Hypothalamus (tissue), 51 donors: ENCODE measurements around the gene TARS3.
A peak's percentile ranks its signal among the peaks of the same experiment; 100 is the strongest.

Source experiments
- DNase-seq, 51 donors: peaks; one replicate each; lab custom pipeline; 2025; lab: John Stamatoyannopoulos, UW

Gene TARS3

DNA sequence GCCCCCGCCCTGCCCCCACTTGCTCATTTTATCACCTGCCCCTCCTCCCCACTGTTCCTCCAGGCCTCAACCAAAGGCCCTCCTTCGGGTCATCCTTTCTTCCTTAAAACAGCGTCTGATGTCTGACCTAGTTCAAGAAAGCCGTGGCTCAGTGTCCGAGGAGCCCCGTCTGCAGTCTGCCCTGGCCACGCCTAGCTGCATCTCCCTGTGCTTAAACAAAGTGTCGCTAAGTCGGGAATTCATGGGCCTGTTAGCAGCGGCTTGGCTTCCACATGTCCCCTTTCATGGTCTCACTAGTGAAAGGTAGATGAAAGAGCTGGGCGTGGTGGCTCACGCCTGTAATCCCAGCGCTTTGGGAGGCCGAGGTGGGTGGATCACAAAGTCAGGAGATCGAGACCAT lies 113.3 kb downstream of the TARS3 start:
- no peak for DNase-seq

DNA sequence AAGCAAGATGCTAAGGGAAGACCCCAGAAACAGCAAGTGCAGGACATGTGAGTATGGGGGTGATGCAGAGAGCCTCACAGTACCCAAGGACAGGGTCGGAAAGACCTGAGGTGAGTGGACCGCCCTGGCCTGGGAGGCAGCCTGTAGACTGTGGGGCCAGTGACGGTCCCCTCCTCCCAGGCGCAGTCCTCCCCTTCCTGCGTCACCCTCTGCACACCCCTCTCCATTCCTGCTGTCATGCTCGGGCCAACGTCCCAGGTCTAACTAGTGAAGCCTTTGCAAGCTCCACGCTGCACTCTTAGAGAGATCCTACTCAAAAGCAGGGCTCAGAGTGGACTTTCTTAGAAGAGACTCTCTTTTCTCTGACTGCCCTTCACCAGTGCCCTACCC lies 113.7 kb downstream of the TARS3 start:
- DNase-seq: no peak

DNA sequence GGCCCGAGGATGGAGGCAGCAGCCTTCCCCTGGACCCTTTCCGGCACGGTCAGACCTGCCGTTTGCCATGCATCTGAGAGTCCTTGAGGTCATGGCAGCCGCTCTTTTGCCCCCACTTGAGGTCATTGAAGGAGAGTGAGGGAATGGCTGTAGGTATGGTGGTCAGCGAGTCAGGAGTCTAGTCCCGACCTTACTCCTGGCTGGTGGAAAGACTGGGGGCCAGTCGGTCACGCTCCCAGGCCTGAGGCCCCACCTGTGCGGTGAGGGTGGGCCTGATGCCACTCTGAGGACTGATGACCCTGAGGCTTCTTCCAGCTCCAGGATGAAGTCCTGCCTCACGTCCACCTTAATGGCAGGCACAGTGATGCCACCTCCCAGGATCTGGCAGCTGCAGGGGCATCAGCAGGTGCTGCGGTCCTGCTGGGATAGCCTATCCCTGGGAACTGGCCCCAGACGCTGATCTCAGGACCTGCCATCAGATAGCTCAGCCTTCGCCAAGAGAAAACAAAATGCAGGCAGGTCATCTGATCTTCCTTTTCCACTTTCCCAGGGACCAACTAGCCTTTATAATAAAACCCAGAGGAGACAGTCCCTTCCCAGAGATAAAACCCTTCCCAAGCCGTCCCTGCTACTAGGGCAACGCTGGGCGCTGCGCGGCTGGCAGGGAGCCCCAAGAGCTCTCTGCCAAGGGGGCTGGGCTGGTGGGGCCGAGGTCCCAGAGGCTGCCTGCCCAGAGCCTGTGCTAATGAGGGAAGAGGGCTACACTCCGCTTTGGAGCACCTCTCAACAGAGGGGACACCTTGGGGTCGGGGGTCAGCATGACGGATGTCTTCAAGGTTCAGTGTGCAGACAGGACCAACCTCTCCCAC lies 114.3 kb downstream of the TARS3 start:
- DNase-seq: peak in 12 of 51 donors; percentile 11 to 54 (median 30)

DNA sequence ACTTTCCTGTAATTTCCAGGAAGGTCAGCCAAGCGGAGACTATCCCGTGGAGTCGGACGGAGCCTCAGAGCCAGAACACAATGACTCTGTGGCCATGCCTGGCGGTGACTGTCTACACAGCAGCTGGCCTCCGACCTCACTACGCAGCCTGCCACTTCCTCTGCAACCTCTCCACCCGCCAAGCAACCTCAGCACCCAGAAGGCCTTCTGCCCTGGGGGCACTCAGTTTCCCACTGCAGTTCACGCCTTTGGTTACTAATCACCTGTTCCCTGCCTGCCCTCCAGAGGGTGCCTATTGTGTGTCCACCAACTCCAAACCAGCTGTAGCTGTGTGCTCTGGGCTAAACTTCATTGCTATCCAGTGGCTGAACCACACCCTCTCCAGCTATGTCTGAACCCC lies 116.1 kb downstream of the TARS3 start:
- no peak for DNase-seq

DNA sequence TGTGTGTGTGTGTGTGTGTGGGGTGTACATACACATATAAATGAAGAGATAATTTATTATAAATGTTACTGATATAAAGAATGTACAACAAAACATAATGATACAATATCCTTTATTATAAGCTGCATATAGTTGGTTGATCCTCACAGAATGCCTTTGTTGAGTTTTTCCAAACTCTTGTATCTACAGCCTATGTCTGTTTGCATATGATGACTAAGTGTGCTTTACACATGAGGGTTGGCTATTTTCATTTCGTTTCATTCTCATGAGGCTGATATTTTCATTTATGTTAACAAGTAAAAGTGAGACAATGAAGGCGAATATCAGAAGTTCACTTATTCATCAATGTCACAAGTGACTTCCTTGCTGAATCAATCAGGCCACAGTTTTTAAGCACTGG lies 117.2 kb downstream of the TARS3 start:
- DNase-seq: no peak

DNA sequence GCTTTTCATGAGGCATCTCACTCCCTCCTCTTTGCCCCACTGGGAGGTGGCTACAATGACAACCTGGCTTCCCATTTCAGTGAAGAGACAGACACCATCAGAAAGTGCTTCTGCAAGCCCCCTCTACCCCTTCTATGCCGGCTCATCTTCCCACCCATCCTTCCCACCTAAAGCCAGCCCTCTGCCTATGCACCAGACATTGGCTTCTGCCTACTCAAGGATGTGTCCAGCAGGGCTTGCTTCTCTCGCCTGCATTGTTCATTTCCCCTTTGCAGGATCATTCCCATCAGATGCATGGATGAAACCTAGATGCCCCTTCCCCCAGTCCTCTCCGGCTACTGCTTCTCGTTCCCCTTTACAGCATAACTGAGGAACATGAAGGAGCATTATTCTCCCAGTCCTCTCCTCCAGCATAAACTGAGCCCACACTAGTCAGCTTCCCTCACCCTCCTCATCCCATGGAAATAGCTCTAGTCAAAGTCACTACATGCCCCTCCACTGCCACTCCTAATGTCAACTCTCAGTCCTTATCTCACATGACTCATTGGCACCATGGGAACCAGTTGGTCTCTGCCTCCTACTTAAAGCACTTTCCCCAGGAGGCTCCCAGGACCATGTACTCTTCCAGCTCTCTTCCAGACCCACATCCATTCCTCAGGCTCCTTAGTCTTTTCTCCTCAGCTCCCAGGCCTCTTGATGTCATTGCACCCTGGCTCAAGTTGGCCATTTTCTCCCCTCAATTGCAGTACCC lies 120.0 kb downstream of the TARS3 start:
- DNase-seq: no peak
